UCSD-AML1 (cell line): ENCODE measurements around the gene RNF126.
"Not testable (repeated sequence)": the region's sequence is repeated elsewhere in the genome, so short reads cannot be mapped to it uniquely, and the experiment has no call there.

ENCODE experiments used
- DNase-seq: peaks from one replicate; lab custom pipeline; 2025; ENCODE audit not compliant: unreplicated experiment; lab: John Stamatoyannopoulos, UW

Gene RNF126

GRCh38 chr19:629961-630714 is 32.9 kb downstream of the RNF126 start:
- DNase-seq, result no peak

- DNase-seq, result not testable (repeated sequence)
These were observed 33.5 kb downstream of the RNF126 start for GRCh38 chr19:629515-629914.

GRCh38 chr19:628168-628567 is 34.8 kb downstream of the RNF126 start:
- DNase-seq, result no peak

- not testable (repeated sequence) for DNase-seq
These were observed 36.4 kb downstream of the RNF126 start for GRCh38 chr19:626566-626965.

- no peak for DNase-seq
These were observed 37.8 kb downstream of the RNF126 start for GRCh38 chr19:625257-625656.

- no peak for DNase-seq
These were observed 38.4 kb downstream of the RNF126 start for GRCh38 chr19:624433-625109.

GRCh38 chr19:623974-624373 is 39.0 kb downstream of the RNF126 start:
- no peak for DNase-seq

GRCh38 chr19:623175-623916 is 39.7 kb downstream of the RNF126 start:
- no peak for DNase-seq

GRCh38 chr19:622666-623065 is 40.3 kb downstream of the RNF126 start:
- DNase-seq, result no peak

- no peak for DNase-seq
These were observed 41.2 kb downstream of the RNF126 start for GRCh38 chr19:621819-622218.

GRCh38 chr19:621191-621590 is 41.8 kb downstream of the RNF126 start:
- not testable (repeated sequence) for DNase-seq

GRCh38 chr19:620166-620862 is 42.7 kb downstream of the RNF126 start:
- DNase-seq, result no peak

- DNase-seq, result no peak
These were observed 43.6 kb downstream of the RNF126 start for GRCh38 chr19:619286-620002.

GRCh38 chr19:618674-619285 is 44.2 kb downstream of the RNF126 start:
- no peak for DNase-seq

GRCh38 chr19:618247-618619 is 44.8 kb downstream of the RNF126 start:
- DNase-seq, result no peak

GRCh38 chr19:617551-618246 is 45.3 kb downstream of the RNF126 start:
- no peak for DNase-seq

GRCh38 chr19:616747-617526 is 46.1 kb downstream of the RNF126 start:
- no peak for DNase-seq

GRCh38 chr19:616062-616700 is 46.8 kb downstream of the RNF126 start:
- DNase-seq, result no peak
